ENCODE results near the gene ZXDC. TPM values are rescaled to one million over a fixed set of nuclear protein-coding genes. Genes with fewer than 3 reads are reported as not detected.

ZXDC gene
- total RNA-seq, 2 donors from 2014 or later, result 53.5 to 55.0 TPM

GRCh38 chr3:126515066-126515706 lies 39.5 kb upstream of the ZXDC start:
- DNase-seq (ENCODE audit: low spot score) (no peak), ATAC-seq (ENCODE audit: insufficient number of reproducible peaks, low FRiP score, low read depth) (no peak)
- no peak overlapping the region for H3K27ac ChIP-seq

GRCh38 chr3:126514161-126514560 lies 38.5 kb upstream of the ZXDC start:
- no peaks in the 10 kb centered on the region for H3K9me3 ChIP-seq
- no peak overlapping the region for H3K4me3 ChIP-seq
- no peaks in the 10 kb centered on the region for H3K4me1 ChIP-seq (ENCODE audit: control insufficient read depth in 1 of 2, low read depth in 2 of 2)
- H3K27ac ChIP-seq, result no peak overlapping the region
- DNase-seq (ENCODE audit: low spot score) (no peak), ATAC-seq (ENCODE audit: insufficient number of reproducible peaks, low FRiP score, low read depth) (no peak)
- no peaks in the 10 kb centered on the region for H3K36me3 ChIP-seq
- TF ChIP-seq CTCF (IDR thresholded peaks at IDR 0.05), result no peak
- no peaks in the 10 kb centered on the region for H3K27me3 ChIP-seq (replicated peaks; ENCODE audit: insufficient read depth)

More at GRCh38 chr3:126515066-126515706, 39.5 kb upstream of the ZXDC start:
- no peaks in the 10 kb centered on the region for H3K9me3 ChIP-seq
- H3K27me3 ChIP-seq (replicated peaks; ENCODE audit: insufficient read depth), result no peaks in the 10 kb centered on the region
- no peaks in the 10 kb centered on the region for H3K4me1 ChIP-seq (ENCODE audit: control insufficient read depth in 1 of 2, low read depth in 2 of 2)
- no peak for TF ChIP-seq CTCF (IDR thresholded peaks at IDR 0.05)
- H3K36me3 ChIP-seq, result no peaks in the 10 kb centered on the region
- H3K4me3 ChIP-seq, result no peak overlapping the region

- no peak for TF ChIP-seq CTCF (IDR thresholded peaks at IDR 0.05)
- ATAC-seq (ENCODE audit: insufficient number of reproducible peaks, low FRiP score, low read depth) (no peak), DNase-seq (ENCODE audit: low spot score) (no peak)
- H3K4me3 ChIP-seq, result no peak overlapping the region
- no peaks in the 10 kb centered on the region for H3K4me1 ChIP-seq (ENCODE audit: control insufficient read depth in 1 of 2, low read depth in 2 of 2)
- H3K27ac ChIP-seq, result no peak overlapping the region
- H3K27me3 ChIP-seq (replicated peaks; ENCODE audit: insufficient read depth), result no peaks in the 10 kb centered on the region
- H3K9me3 ChIP-seq, result no peaks in the 10 kb centered on the region
- no peaks in the 10 kb centered on the region for H3K36me3 ChIP-seq
Measured at GRCh38 chr3:126512916-126513650, 37.4 kb upstream of the ZXDC start.

- Histone ChIP-seq H3K36me3 (no peaks in the 10 kb centered on the region), H3K4me1 (ENCODE audit: control insufficient read depth in 1 of 2, low read depth in 2 of 2) (no peaks in the 10 kb centered on the region), H3K9me3 (no peaks in the 10 kb centered on the region), H3K27ac (no peak overlapping the region), H3K4me3 (no peak overlapping the region), H3K27me3 (replicated peaks; ENCODE audit: insufficient read depth) (no peaks in the 10 kb centered on the region)
- no peak for TF ChIP-seq CTCF (IDR thresholded peaks at IDR 0.05)
- DNase-seq (ENCODE audit: low spot score) (no peak), ATAC-seq (ENCODE audit: insufficient number of reproducible peaks, low FRiP score, low read depth) (no peak)
Measured at GRCh38 chr3:126512026-126512425, 36.3 kb upstream of the ZXDC start.

- Histone ChIP-seq H3K27ac (no peak overlapping the region), H3K27me3 (replicated peaks; ENCODE audit: insufficient read depth) (no peaks in the 10 kb centered on the region), H3K9me3 (no peaks in the 10 kb centered on the region), H3K4me3 (no peak overlapping the region), H3K4me1 (ENCODE audit: control insufficient read depth in 1 of 2, low read depth in 2 of 2) (no peaks in the 10 kb centered on the region), H3K36me3 (no peaks in the 10 kb centered on the region)
- TF ChIP-seq CTCF (IDR thresholded peaks at IDR 0.05), result no peak
- DNase-seq (ENCODE audit: low spot score), result no peak
- ATAC-seq (ENCODE audit: insufficient number of reproducible peaks, low FRiP score, low read depth), result no peak
Measured at GRCh38 chr3:126511291-126511690, 35.6 kb upstream of the ZXDC start.

All from thoracic aorta (tissue), 2 donors.